SU-DHL-6 (cell line): ENCODE measurements around the gene PPP1R13B.

Experiments
- EZH2phosphoT487 ChIP-seq: fragments of 200-600 bp; sonication (generic), shearing (Covaris generic); conservative IDR thresholded peaks from 2 replicates; pipeline ENCODE4 v1.6.1; 2018; ENCODE audit warnings: mild to moderate bottlenecking, antibody characterized with exemption, low read length, moderate library complexity, mixed read lengths
- TF ChIP-seq, protein P1 (sequence below): fragments of 200-600 bp; sonication (generic); IDR thresholded peaks from one replicate; pipeline ENCODE4 v1.5.1; 2017; ENCODE audit warnings: antibody characterized with exemption, mild to moderate bottlenecking, low read length, moderate library complexity; ENCODE audit not compliant: insufficient read depth, poor library complexity, severe bottlenecking

GRCh38 chr14:103688906-103689902 is 158.2 kb downstream of the PPP1R13B start:
- no peak for TF ChIP-seq EZH2phosphoT487
- TF ChIP-seq, protein P1, sequence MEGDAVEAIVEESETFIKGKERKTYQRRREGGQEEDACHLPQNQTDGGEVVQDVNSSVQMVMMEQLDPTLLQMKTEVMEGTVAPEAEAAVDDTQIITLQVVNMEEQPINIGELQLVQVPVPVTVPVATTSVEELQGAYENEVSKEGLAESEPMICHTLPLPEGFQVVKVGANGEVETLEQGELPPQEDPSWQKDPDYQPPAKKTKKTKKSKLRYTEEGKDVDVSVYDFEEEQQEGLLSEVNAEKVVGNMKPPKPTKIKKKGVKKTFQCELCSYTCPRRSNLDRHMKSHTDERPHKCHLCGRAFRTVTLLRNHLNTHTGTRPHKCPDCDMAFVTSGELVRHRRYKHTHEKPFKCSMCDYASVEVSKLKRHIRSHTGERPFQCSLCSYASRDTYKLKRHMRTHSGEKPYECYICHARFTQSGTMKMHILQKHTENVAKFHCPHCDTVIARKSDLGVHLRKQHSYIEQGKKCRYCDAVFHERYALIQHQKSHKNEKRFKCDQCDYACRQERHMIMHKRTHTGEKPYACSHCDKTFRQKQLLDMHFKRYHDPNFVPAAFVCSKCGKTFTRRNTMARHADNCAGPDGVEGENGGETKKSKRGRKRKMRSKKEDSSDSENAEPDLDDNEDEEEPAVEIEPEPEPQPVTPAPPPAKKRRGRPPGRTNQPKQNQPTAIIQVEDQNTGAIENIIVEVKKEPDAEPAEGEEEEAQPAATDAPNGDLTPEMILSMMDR, result no peak
